IMR-90 (cell line): ENCODE results near the gene SHB. TPM values are rescaled to one million over a fixed set of nuclear protein-coding genes. Genes with fewer than 3 reads are reported as not detected.

Experiments
- ATAC-seq: fragments of 200-7000 bp; cut with Tn5 transposase; 2 replicates; pipeline ENCODE4 v1.9.1; 2020; ENCODE audit warnings: low read depth, mild to moderate bottlenecking, moderate library complexity
- BruUV-seq: library from RNA; stranded (reverse); fragments of 400-500 nt; replicated peaks from 2 replicates; lab custom pipeline; 2021; lab: Mats Ljungman, UMichigan
- CTCF ChIA-PET: fragments of 300-600 bp; formaldehyde crosslinking; extraction: SDS; loops from one replicate; lab custom pipeline; 2021; ENCODE audit warnings: antibody characterized with exemption; lab: Yijun Ruan, JAX
- POLR2A ChIA-PET: fragments of 300-600 bp; sonication (Branson Sonifier 250); formaldehyde crosslinking; loops from one replicate; lab custom pipeline; 2022; ENCODE audit warnings: antibody characterized with exemption; ENCODE audit not compliant: unreplicated experiment; lab: Charles Lee
- DNase-seq: peaks from one replicate; pipeline ENCODE4 v3.0.0; 2013
- H2AFZ ChIP-seq: replicated peaks from 2 replicates; pipeline ENCODE3; 2013; ENCODE audit warnings: low read length, mild to moderate bottlenecking; ENCODE audit not compliant: poor library complexity
- H2AK5ac ChIP-seq: 2 replicates; pipeline ENCODE4 v1.6.1; 2013; ENCODE audit warnings: low read depth, low read length, inconsistent platforms
- H2AK9ac ChIP-seq: replicated peaks from 2 replicates; pipeline ENCODE3; 2013; ENCODE audit warnings: mild to moderate bottlenecking, low read depth, low read length, moderate library complexity; ENCODE audit not compliant: poor library complexity
- H2BK120ac ChIP-seq: 2 replicates; pipeline ENCODE4 v1.6.1; 2013; ENCODE audit warnings: low read depth, low read length, inconsistent platforms
- H2BK15ac ChIP-seq: 3 replicates; pipeline ENCODE4 v1.6.1; 2013; ENCODE audit warnings: low read depth, low read length, inconsistent platforms
- H2BK20ac ChIP-seq: 2 replicates; pipeline ENCODE4 v1.6.1; 2013; ENCODE audit warnings: low read depth, mild to moderate bottlenecking, inconsistent platforms, low read length, moderate library complexity
- H2BK5ac ChIP-seq: 2 replicates; pipeline ENCODE4 v1.6.1; 2013; ENCODE audit warnings: mild to moderate bottlenecking, low read depth, low read length, inconsistent platforms; ENCODE audit not compliant: poor library complexity, severe bottlenecking
- H3K14ac ChIP-seq: replicated peaks from 2 replicates; pipeline ENCODE4 v1.6.1; 2013; ENCODE audit warnings: low read depth, low read length, inconsistent platforms
- H3K18ac ChIP-seq: 2 replicates; pipeline ENCODE4 v1.6.1; 2013; ENCODE audit warnings: low read depth, low read length, control low read depth
- H3K23ac ChIP-seq: 2 replicates; pipeline ENCODE4 v1.6.1; 2013; ENCODE audit warnings: low read depth, low read length, inconsistent platforms
- H3K27ac ChIP-seq: 2 replicates; pipeline ENCODE4 v1.5.1; 2013; ENCODE audit warnings: mild to moderate bottlenecking, control low read depth, low read length; ENCODE audit not compliant: insufficient read depth
- H3K27me3 ChIP-seq: 2 replicates; pipeline ENCODE4 v1.6.1; 2013; ENCODE audit warnings: low read length; ENCODE audit not compliant: control insufficient read depth, insufficient read depth
- H3K36me3 ChIP-seq: 2 replicates; pipeline ENCODE4 v1.6.1; 2013; ENCODE audit warnings: low read length, mixed read lengths; ENCODE audit not compliant: control insufficient read depth, insufficient read depth
- H3K4ac ChIP-seq: 2 replicates; pipeline ENCODE4 v1.6.1; 2013; ENCODE audit warnings: low read depth, low read length, inconsistent platforms
- H3K4me1 ChIP-seq: 2 replicates; pipeline ENCODE4 v1.6.1; 2013; ENCODE audit warnings: low read length, mixed read lengths; ENCODE audit not compliant: control insufficient read depth, insufficient read depth
- H3K4me2 ChIP-seq: 2 replicates; pipeline ENCODE4 v1.6.1; 2013; ENCODE audit warnings: low read depth, mild to moderate bottlenecking, control low read depth, low read length, moderate library complexity
- H3K4me3 ChIP-seq: 2 replicates; pipeline ENCODE4 v1.5.1; 2013; ENCODE audit warnings: low read depth, mild to moderate bottlenecking, control low read depth, low read length, moderate library complexity; ENCODE audit not compliant: insufficient read depth
- H3K56ac ChIP-seq: 2 replicates; pipeline ENCODE4 v1.6.1; 2013; ENCODE audit warnings: low read length, inconsistent platforms; ENCODE audit not compliant: insufficient read depth; ENCODE audit errors: extremely low read depth
- H3K79me1 ChIP-seq, 2 experiments: 2 replicates each; pipeline ENCODE4 v1.6.1; 2013; ENCODE audit warnings: low read length in 2 of 2, inconsistent platforms in 1 of 2, low read depth in 1 of 2
- H3K9ac ChIP-seq: 2 replicates; pipeline ENCODE4 v1.6.1; 2013; ENCODE audit warnings: low read depth, low read length, control low read depth
- H3K9me1 ChIP-seq: 2 replicates; pipeline ENCODE4 v1.6.1; 2013; ENCODE audit warnings: low read length, inconsistent platforms; ENCODE audit not compliant: insufficient read depth
- H3K9me3 ChIP-seq: 2 replicates; pipeline ENCODE4 v1.6.1; 2013; ENCODE audit warnings: low read length; ENCODE audit not compliant: control insufficient read depth, insufficient read depth
- H4K20me1 ChIP-seq: 2 replicates; pipeline ENCODE4 v1.6.1; 2013; ENCODE audit warnings: low read length, inconsistent platforms; ENCODE audit not compliant: insufficient read depth
- H4K5ac ChIP-seq: 2 replicates; pipeline ENCODE4 v1.6.1; 2013; ENCODE audit warnings: mild to moderate bottlenecking, low read depth, low read length, control low read depth
- H4K8ac ChIP-seq, 2 experiments: 2 replicates each; pipeline ENCODE4 v1.6.1; 2013; ENCODE audit warnings: low read depth in 2 of 2, low read length in 2 of 2, control low read depth in 1 of 2, inconsistent platforms in 1 of 2
- H4K91ac ChIP-seq: 2 replicates; pipeline ENCODE4 v1.6.1; 2013; ENCODE audit warnings: low read depth, low read length, inconsistent platforms; ENCODE audit not compliant: insufficient read depth
- BHLHE40 ChIP-seq: fragments of 150-350 bp; IDR thresholded peaks from 2 replicates; pipeline ENCODE4 v1.6.1; 2016; ENCODE audit warnings: mild to moderate bottlenecking, low read depth, low read length
- CEBPB ChIP-seq: IDR thresholded peaks from 2 replicates; pipeline ENCODE4 v1.6.1; 2012; ENCODE audit warnings: low read depth, low read length, improper control_type of control experiment
- CHD1 ChIP-seq: IDR thresholded peaks from 2 replicates; pipeline ENCODE4 v1.6.1; 2012; ENCODE audit warnings: low read depth, low read length, improper control_type of control experiment
- CTCF ChIP-seq: conservative IDR thresholded peaks from 2 replicates; pipeline ENCODE4 v1.5.1; 2012; ENCODE audit warnings: mild to moderate bottlenecking, low read depth, low read length, improper control_type of control experiment
- FOS ChIP-seq: fragments of 150-350 bp; IDR thresholded peaks from 2 replicates; pipeline ENCODE4 v1.6.1; 2016; ENCODE audit warnings: low read depth, low read length
- MAFK ChIP-seq: IDR thresholded peaks from 2 replicates; pipeline ENCODE4 v1.6.1; 2012; ENCODE audit warnings: low read depth, low read length, improper control_type of control experiment
- MAZ ChIP-seq: IDR thresholded peaks from 2 replicates; pipeline ENCODE4 v1.6.1; 2012; ENCODE audit warnings: low read depth, mild to moderate bottlenecking, low read length, improper control_type of control experiment, moderate library complexity, borderline replicate concordance
- MXI1 ChIP-seq: IDR thresholded peaks from 2 replicates; pipeline ENCODE4 v1.6.1; 2012; ENCODE audit warnings: low read depth, mild to moderate bottlenecking, low read length, moderate library complexity, borderline replicate concordance
- NFE2L2 ChIP-seq: fragments of 150-350 bp; IDR thresholded peaks from 2 replicates; pipeline ENCODE4 v1.6.1; 2016; ENCODE audit warnings: low read depth, mild to moderate bottlenecking, low read length
- POLR2A ChIP-seq: IDR thresholded peaks from 2 replicates; pipeline ENCODE4 v1.6.1; 2012; ENCODE audit warnings: mild to moderate bottlenecking, low read depth, low read length
- USF2 ChIP-seq: fragments of 150-350 bp; IDR thresholded peaks from 2 replicates; pipeline ENCODE4 v1.6.1; 2017; ENCODE audit warnings: mild to moderate bottlenecking, antibody characterized with exemption, low read length, low read depth
- WGBS, 2 experiments: methylation state at CpG; one replicate each; pipeline versions ENCODE4 v1.1.5 to v1.1.7; 2013; ENCODE audit warnings: missing lambda C conversion rate in 2 of 2; ENCODE audit not compliant: insufficient read length in 1 of 2; ENCODE audit errors: extremely low coverage in 2 of 2; 5-methylcytosine and 5-hydroxymethylcytosine counted together
- dilution Hi-C: fragments of 300-500 bp; cut with HindIII; formaldehyde crosslinking; loops from one replicate; pipeline ENCODE4 v1.14.3; 2018; ENCODE audit warnings: low sequenced_read_pairs; ENCODE audit not compliant: unreplicated experiment
- in situ Hi-C: fragments of 300-500 bp; cut with MboI; formaldehyde crosslinking; loops from 3 replicates; pipeline ENCODE4 v1.14.3; 2019; ENCODE audit warnings: low sequenced_read_pairs, inconsistent platforms, mixed read lengths
- intact Hi-C: fragments of 100-400 bp; cut with micrococcal nuclease; formaldehyde crosslinking; loops from 2 replicates; pipeline ENCODE4 v1.10.0; 2022
- polyA plus RNA-seq, 3 experiments: library from polyadenylated mRNA; depleted of rRNA; stranded (reverse); fragments of >200 nt; gene quantifications; 2 replicates each; pipeline ENCODE4 v1.2.3, GENCODE V29; 2012; ENCODE audit warnings: low replicate concordance in 1 of 3
- total RNA-seq: library from RNA; depleted of rRNA; stranded (reverse); fragments of >200 nt; gene quantifications from 2 replicates; pipeline ENCODE4 v1.2.3, GENCODE V29; 2012

The SHB gene
- total and polyA plus RNA-seq, 2 of the 4 experiments (the other 2 are of a cell fraction): 6.1 to 20.4 TPM

- no peak overlapping the region for H2AFZ ChIP-seq
- peaks cover 52 to 100% of the 10 kb centered on the region in 2 experiments for H3K79me1 ChIP-seq
- no peak overlapping the region for H2AK9ac ChIP-seq
- H3K27ac ChIP-seq: no peak overlapping the region
- peaks cover 38% of the 10 kb centered on the region for H3K4me1 ChIP-seq
- H2BK5ac ChIP-seq: no peak overlapping the region
- TF ChIP-seq POLR2A (no peak), USF2 (no peak), BHLHE40 (no peak), CTCF (no peak), NFE2L2 (no peak), MXI1 (no peak), CHD1 (no peak), CEBPB (no peak), MAFK (no peak), MAZ (no peak), FOS (no peak)
- no peak overlapping the region for H3K9ac ChIP-seq
- H2BK120ac ChIP-seq: no peak overlapping the region
- 100% methylated on average over 1 of the region's 5 CpGs; no CpG with 5 or more reads in 1 of the 2 experiments for WGBS, 2 experiments
- no peaks in the 10 kb centered on the region for H3K27me3 ChIP-seq
- CTCF ChIA-PET: no interaction called here
- H3K36me3 ChIP-seq: peaks cover 49% of the 10 kb centered on the region
- no peak overlapping the region for H4K5ac ChIP-seq
- DNase-seq: no peak
- no peak overlapping the region for H3K4me3 ChIP-seq
- H3K4me2 ChIP-seq: no peak overlapping the region
- POLR2A ChIA-PET: no interaction called here
- H4K20me1 ChIP-seq: peaks cover 40% of the 10 kb centered on the region
- dilution Hi-C loops: no loop called here
- H4K91ac ChIP-seq: no peak overlapping the region
- no peaks in the 10 kb centered on the region for H3K9me3 ChIP-seq
- intact Hi-C loops: no loop called here
- BruUV-seq: no TSS peak
- no peak overlapping the region for H2BK20ac ChIP-seq
- no peak overlapping the region for H4K8ac ChIP-seq
- no peak overlapping the region for H3K18ac ChIP-seq
- peaks cover 65% of the 10 kb centered on the region for H3K9me1 ChIP-seq
- H3K4ac ChIP-seq: 0 out of 2 replicates have a peak overlapping the region, but pooled peaks have one; percentile 36
- H2BK15ac ChIP-seq: no peak overlapping the region
- H3K56ac ChIP-seq: no peak overlapping the region
- no peak for ATAC-seq
- H2AK5ac ChIP-seq: no peak overlapping the region
- H3K23ac ChIP-seq: no peak overlapping the region
- in situ Hi-C loops: no loop called here
- H3K14ac ChIP-seq: no peak overlapping the region
These were observed 57.0 kb downstream of the SHB start for GRCh38 chr9:38011991-38012390.
